SU-DHL-6 (cell line): ENCODE measurements around the gene KCNQ4.

Experiments used
- H2AFZ ChIP-seq: fragments of 200-600 bp; sonication (generic); 2 replicates; pipeline ENCODE4 v1.6.1; 2014; ENCODE audit warnings: low read depth, mild to moderate bottlenecking, moderate library complexity, mixed read lengths, antibody characterized with exemption, low read length; ENCODE audit not compliant: severe bottlenecking
- H3F3A ChIP-seq: fragments of 200-600 bp; shearing (Covaris generic); 2 replicates; pipeline ENCODE4 v1.6.0; 2016; ENCODE audit warnings: antibody characterized with exemption, mild to moderate bottlenecking; ENCODE audit not compliant: insufficient read depth
- H3K27ac ChIP-seq: fragments of 200-600 bp; sonication (generic); 2 replicates; pipeline ENCODE4 v1.5.1; 2016; ENCODE audit warnings: low read depth, mild to moderate bottlenecking, low read length, moderate library complexity, mixed read lengths
- H3K27me3 ChIP-seq: fragments of 200-600 bp; sonication (generic), shearing (Covaris generic); 2 replicates; pipeline ENCODE4 v1.6.0; 2014; ENCODE audit warnings: mild to moderate bottlenecking, low read length
- H3K36me3 ChIP-seq: fragments of 200-600 bp; sonication (generic); 2 replicates; pipeline ENCODE4 v1.6.1; 2014; ENCODE audit warnings: mild to moderate bottlenecking, low read length, mixed read lengths
- H3K4me2 ChIP-seq: fragments of 300-600, 200-600 bp; shearing (Covaris generic), sonication (generic); 2 replicates; pipeline ENCODE4 v1.6.0; 2014; ENCODE audit warnings: low read length, low read depth, mild to moderate bottlenecking; ENCODE audit not compliant: poor library complexity, severe bottlenecking
- H3K4me3 ChIP-seq: fragments of 200-600 bp; sonication (generic); 2 replicates; pipeline ENCODE4 v1.5.1; 2014; ENCODE audit warnings: antibody characterized with exemption, low read length, mild to moderate bottlenecking, mixed read lengths; ENCODE audit not compliant: insufficient read depth, poor library complexity, severe bottlenecking
- H3K79me2 ChIP-seq: fragments of 200-600 bp; sonication (generic); 2 replicates; pipeline ENCODE4 v1.6.1; 2014; ENCODE audit warnings: mild to moderate bottlenecking, low read length, moderate library complexity; ENCODE audit not compliant: insufficient read depth
- H3K9ac ChIP-seq: fragments of 200-600 bp; sonication (generic); 2 replicates; pipeline ENCODE4 v1.7.0; 2014; ENCODE audit warnings: mild to moderate bottlenecking, low read length
- H3K9me2 ChIP-seq: fragments of 200-600 bp; sonication (generic); replicated peaks from 2 replicates; pipeline ENCODE4 v1.6.1; 2014; ENCODE audit warnings: low read length; ENCODE audit not compliant: insufficient read depth
- H3K9me3 ChIP-seq: fragments of 200-600 bp; sonication (generic); 2 replicates; pipeline ENCODE4 v1.6.1; 2014; ENCODE audit warnings: low read length, mixed read lengths; ENCODE audit not compliant: insufficient read depth
- H4K20me1 ChIP-seq: fragments of 200-600 bp; sonication (generic); 2 replicates; pipeline ENCODE4 v1.6.1; 2014; ENCODE audit warnings: low read depth, mild to moderate bottlenecking, antibody characterized with exemption, low read length, moderate library complexity, mixed read lengths
- EZH2phosphoT487 ChIP-seq: fragments of 200-600 bp; sonication (generic), shearing (Covaris generic); conservative IDR thresholded peaks from 2 replicates; pipeline ENCODE4 v1.6.1; 2018; ENCODE audit warnings: mild to moderate bottlenecking, antibody characterized with exemption, low read length, moderate library complexity, mixed read lengths
- TF ChIP-seq, protein P1 (sequence below): fragments of 200-600 bp; sonication (generic); IDR thresholded peaks from one replicate; pipeline ENCODE4 v1.5.1; 2017; ENCODE audit warnings: antibody characterized with exemption, mild to moderate bottlenecking, low read length, moderate library complexity; ENCODE audit not compliant: insufficient read depth, poor library complexity, severe bottlenecking

The KCNQ4 gene

DNA sequence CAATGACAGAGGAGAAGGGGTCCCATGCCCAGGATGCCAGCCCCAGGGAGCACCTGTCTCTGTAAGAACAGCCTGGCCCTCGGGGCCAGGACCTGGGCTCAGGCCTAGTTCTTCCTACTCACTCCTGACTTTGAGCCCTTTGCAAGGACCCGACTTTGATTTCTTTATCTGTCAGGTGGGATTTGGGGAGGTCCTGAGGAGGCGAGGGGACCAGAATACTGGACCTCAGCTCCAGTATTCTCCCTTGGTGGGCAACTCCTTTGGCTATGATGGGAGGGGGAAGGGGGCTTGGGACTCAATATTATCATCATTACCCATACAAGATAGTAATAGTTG, 18.1 kb downstream of the KCNQ4 start:
- Histone ChIP-seq H3F3A (no peaks in the 10 kb centered on the region), H3K9ac (peak overlapping the region; percentile 30; the same call in 1 of the 2 replicates), H3K36me3 (no peaks in the 10 kb centered on the region), H3K9me3 (no peaks in the 10 kb centered on the region), H3K4me3 (peak overlapping the region; percentile 44), H3K79me2 (no peaks in the 10 kb centered on the region), H3K27ac (no peak overlapping the region), H3K4me2 (peak overlapping the region; percentile 64), H4K20me1 (no peaks in the 10 kb centered on the region), H2AFZ (no peak overlapping the region), H3K9me2 (no peaks in the 10 kb centered on the region), H3K27me3 (no peaks in the 10 kb centered on the region)
- TF ChIP-seq, protein P1, sequence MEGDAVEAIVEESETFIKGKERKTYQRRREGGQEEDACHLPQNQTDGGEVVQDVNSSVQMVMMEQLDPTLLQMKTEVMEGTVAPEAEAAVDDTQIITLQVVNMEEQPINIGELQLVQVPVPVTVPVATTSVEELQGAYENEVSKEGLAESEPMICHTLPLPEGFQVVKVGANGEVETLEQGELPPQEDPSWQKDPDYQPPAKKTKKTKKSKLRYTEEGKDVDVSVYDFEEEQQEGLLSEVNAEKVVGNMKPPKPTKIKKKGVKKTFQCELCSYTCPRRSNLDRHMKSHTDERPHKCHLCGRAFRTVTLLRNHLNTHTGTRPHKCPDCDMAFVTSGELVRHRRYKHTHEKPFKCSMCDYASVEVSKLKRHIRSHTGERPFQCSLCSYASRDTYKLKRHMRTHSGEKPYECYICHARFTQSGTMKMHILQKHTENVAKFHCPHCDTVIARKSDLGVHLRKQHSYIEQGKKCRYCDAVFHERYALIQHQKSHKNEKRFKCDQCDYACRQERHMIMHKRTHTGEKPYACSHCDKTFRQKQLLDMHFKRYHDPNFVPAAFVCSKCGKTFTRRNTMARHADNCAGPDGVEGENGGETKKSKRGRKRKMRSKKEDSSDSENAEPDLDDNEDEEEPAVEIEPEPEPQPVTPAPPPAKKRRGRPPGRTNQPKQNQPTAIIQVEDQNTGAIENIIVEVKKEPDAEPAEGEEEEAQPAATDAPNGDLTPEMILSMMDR: no peak
- no peak for TF ChIP-seq EZH2phosphoT487

GRCh38 chr1:40802078-40802741, 18.6 kb downstream of the KCNQ4 start:
- no peaks in the 10 kb centered on the region for H3K9me2 ChIP-seq
- peak overlapping the region; percentile 30; the same call in 1 of the 2 replicates for H3K9ac ChIP-seq
- no peaks in the 10 kb centered on the region for H3K27me3 ChIP-seq
- H3K79me2 ChIP-seq: no peaks in the 10 kb centered on the region
- no peak overlapping the region for H3K27ac ChIP-seq
- H4K20me1 ChIP-seq: no peaks in the 10 kb centered on the region
- no peaks in the 10 kb centered on the region for H3K9me3 ChIP-seq
- no peaks in the 10 kb centered on the region for H3F3A ChIP-seq
- H3K4me3 ChIP-seq: peak overlapping the region; percentile 44
- no peaks in the 10 kb centered on the region for H3K36me3 ChIP-seq
- H3K4me2 ChIP-seq: peak overlapping the region; percentile 64
- peak overlapping the region; percentile 56 for H2AFZ ChIP-seq
- TF ChIP-seq, protein P1: no peak
- TF ChIP-seq EZH2phosphoT487: no peak

- Histone ChIP-seq H3K27ac (no peak overlapping the region), H3K27me3 (no peaks in the 10 kb centered on the region), H3K9me2 (no peaks in the 10 kb centered on the region), H3K9ac (no peak overlapping the region), H3K4me3 (no peak overlapping the region), H3K9me3 (no peaks in the 10 kb centered on the region), H2AFZ (no peak overlapping the region), H3K4me2 (peak overlapping the region; percentile 64), H4K20me1 (no peaks in the 10 kb centered on the region), H3F3A (no peaks in the 10 kb centered on the region), H3K79me2 (no peaks in the 10 kb centered on the region), H3K36me3 (no peaks in the 10 kb centered on the region)
- TF ChIP-seq, protein P1: no peak
- no peak for TF ChIP-seq EZH2phosphoT487
Observed at GRCh38 chr1:40802742-40803113, 19.1 kb downstream of the KCNQ4 start.
